Calu3 (cell line): Measurements from ENCODE around the gene NLE1. TPM values are rescaled to one million over a fixed set of nuclear protein-coding genes. Genes with fewer than 3 reads are reported as not detected.

ENCODE experiments used
- BruUV-seq: library from RNA; stranded (reverse); fragments of 400-500 nt; replicated peaks from 2 replicates; lab custom pipeline; 2021; lab: Mats Ljungman, UMichigan
- CTCF ChIA-PET: fragments of 300-600 bp; sonication (Branson Sonifier 250); formaldehyde crosslinking; loops from one replicate; lab custom pipeline; 2022; ENCODE audit warnings: antibody characterized with exemption; lab: Charles Lee
- DNase-seq: peaks from one replicate; pipeline ENCODE4 v3.0.0; 2022
- H3K27ac Mint-ChIP-seq: one replicate; pipeline ENCODE4 v1.8.0; 2022; ENCODE audit warnings: mixed read lengths; ENCODE audit not compliant: unreplicated experiment
- H3K27me3 Mint-ChIP-seq: one replicate; pipeline ENCODE4 v1.8.0; 2022; ENCODE audit warnings: mixed read lengths; ENCODE audit not compliant: unreplicated experiment
- H3K36me3 Mint-ChIP-seq: one replicate; pipeline ENCODE4 v1.8.0; 2022; ENCODE audit warnings: mild to moderate bottlenecking, moderate library complexity, mixed read lengths; ENCODE audit not compliant: insufficient read depth, unreplicated experiment
- H3K4me1 Mint-ChIP-seq: one replicate; pipeline ENCODE4 v1.8.0; 2022; ENCODE audit warnings: mild to moderate bottlenecking, low read depth, mixed read lengths; ENCODE audit not compliant: unreplicated experiment
- H3K4me3 Mint-ChIP-seq: one replicate; pipeline ENCODE4 v1.8.0; 2022; ENCODE audit warnings: mild to moderate bottlenecking, low read depth, moderate library complexity, mixed read lengths; ENCODE audit not compliant: unreplicated experiment
- H3K9me3 Mint-ChIP-seq: one replicate; pipeline ENCODE4 v1.8.0; 2022; ENCODE audit warnings: low read depth, mixed read lengths; ENCODE audit not compliant: unreplicated experiment
- intact Hi-C: fragments of 100-400 bp; cut with micrococcal nuclease; formaldehyde crosslinking; loops from one replicate; pipeline ENCODE4 v1.10.0; 2022; ENCODE audit not compliant: unreplicated experiment
- total RNA-seq: library from RNA; stranded (reverse); gene quantifications from 2 replicates; pipeline ENCODE4 v1.2.3, GENCODE V29; 2022
- TF ChIP-seq, protein P1 (sequence below): fragments of 200-600 bp; IDR thresholded peaks from one replicate; pipeline ENCODE4 v1.8.0; 2022; ENCODE audit warnings: antibody characterized with exemption; ENCODE audit not compliant: unreplicated experiment

The NLE1 gene
- total RNA-seq, 1 experiment from 2014 or later: 30.0 TPM

DNA sequence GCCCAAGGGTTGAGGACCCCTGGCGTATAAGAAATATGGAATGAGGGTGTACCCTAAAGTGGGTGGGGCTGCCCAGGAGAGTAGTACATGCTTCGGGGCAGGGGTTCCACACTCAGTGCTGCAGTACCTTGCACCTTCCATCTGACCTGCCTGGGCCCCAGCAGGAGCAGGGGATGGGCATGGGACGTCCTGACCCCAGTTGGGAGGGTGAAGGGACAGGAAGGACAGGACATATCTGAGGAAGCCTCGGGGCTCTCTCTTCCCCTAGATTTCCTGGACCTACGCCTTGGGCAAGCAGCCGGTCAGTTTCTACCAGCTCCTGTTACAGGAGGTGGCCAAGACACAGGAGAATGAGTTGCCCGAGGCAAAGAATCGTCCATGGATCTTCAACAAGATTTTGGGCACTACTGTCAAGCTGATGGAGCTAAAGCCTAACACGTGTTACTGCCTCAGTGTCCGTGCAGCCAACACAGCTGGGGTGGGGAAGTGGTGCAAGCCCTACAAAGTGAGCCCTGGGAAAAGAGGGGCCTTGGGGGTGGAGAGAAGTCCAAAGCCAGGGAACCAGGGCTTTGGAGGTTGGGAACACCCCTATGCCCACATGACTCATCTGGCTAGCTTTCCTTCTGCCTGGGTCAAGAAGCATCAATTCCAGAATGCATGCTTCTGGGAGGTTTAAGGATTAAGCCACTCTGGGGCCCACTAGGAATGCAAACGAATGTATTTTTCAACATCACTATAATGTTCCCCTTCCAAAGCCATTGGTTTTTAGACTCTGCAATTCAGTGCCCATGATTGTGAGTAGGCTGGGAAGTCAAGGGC lies 12.7 kb downstream of the NLE1 start:
- TF ChIP-seq, protein P1, sequence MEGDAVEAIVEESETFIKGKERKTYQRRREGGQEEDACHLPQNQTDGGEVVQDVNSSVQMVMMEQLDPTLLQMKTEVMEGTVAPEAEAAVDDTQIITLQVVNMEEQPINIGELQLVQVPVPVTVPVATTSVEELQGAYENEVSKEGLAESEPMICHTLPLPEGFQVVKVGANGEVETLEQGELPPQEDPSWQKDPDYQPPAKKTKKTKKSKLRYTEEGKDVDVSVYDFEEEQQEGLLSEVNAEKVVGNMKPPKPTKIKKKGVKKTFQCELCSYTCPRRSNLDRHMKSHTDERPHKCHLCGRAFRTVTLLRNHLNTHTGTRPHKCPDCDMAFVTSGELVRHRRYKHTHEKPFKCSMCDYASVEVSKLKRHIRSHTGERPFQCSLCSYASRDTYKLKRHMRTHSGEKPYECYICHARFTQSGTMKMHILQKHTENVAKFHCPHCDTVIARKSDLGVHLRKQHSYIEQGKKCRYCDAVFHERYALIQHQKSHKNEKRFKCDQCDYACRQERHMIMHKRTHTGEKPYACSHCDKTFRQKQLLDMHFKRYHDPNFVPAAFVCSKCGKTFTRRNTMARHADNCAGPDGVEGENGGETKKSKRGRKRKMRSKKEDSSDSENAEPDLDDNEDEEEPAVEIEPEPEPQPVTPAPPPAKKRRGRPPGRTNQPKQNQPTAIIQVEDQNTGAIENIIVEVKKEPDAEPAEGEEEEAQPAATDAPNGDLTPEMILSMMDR: no peak
- no peak overlapping the region for H3K4me3 Mint-ChIP-seq
- no peaks in the 10 kb centered on the region for H3K4me1 Mint-ChIP-seq
- no peak overlapping the region for H3K27ac Mint-ChIP-seq
- BruUV-seq: TSS peak; percentile 5
- no peaks in the 10 kb centered on the region for H3K27me3 Mint-ChIP-seq
- CTCF ChIA-PET: no interaction called here
- H3K9me3 Mint-ChIP-seq: no peaks in the 10 kb centered on the region
- intact Hi-C loops: no loop called here
- peaks cover 34% of the 10 kb centered on the region for H3K36me3 Mint-ChIP-seq
- DNase-seq: no peak

DNA sequence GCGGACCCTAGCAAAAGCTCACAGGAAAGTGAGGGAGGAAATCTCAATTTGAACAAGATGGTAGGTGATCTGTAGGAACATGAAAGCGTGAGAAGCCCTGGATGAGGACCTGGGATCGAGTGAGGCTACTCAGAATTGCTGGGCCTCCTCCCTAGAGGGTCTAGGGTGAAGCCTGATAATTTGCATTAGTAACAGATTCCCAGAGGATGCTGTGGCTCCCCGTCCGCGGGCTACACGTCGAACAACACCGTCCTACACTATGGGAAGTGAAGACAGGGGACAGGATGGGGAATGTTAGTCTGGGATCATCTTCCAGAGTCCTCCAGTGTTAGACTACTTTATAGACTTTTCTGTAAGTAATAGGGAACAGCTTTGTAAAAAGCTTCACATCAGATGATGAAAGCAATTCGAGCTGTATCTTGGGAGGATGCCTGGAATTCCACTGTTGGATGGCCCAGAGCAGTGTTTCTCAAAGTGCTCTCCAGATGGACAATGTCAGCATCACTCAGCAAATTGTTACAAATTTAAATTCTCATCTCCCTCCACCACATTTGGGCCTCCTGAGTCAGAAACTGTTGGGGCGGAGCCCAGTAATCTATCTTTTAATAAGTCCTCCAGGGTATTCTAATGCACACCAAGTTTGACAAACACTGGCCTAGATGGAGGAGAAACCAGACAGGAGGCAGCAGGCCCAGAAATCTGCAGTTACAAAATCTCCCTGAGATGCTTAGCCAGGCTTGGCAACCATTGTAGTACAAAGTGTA lies 14.2 kb downstream of the NLE1 start:
- Mint-ChIP-seq H3K36me3 (peaks cover 20% of the 10 kb centered on the region), H3K27me3 (no peaks in the 10 kb centered on the region), H3K4me3 (no peak overlapping the region), H3K27ac (no peak overlapping the region), H3K4me1 (no peaks in the 10 kb centered on the region), H3K9me3 (no peaks in the 10 kb centered on the region)
- no peak for DNase-seq
- intact Hi-C loops: no loop called here
- no TSS peak for BruUV-seq
- CTCF ChIA-PET: interaction anchor here (0.6 kb wide), 1 partner anchor 150 kb away, joined by 3 read pairs; no protein-coding TSS in a partner anchor
- TF ChIP-seq, protein P1: no peak

DNA sequence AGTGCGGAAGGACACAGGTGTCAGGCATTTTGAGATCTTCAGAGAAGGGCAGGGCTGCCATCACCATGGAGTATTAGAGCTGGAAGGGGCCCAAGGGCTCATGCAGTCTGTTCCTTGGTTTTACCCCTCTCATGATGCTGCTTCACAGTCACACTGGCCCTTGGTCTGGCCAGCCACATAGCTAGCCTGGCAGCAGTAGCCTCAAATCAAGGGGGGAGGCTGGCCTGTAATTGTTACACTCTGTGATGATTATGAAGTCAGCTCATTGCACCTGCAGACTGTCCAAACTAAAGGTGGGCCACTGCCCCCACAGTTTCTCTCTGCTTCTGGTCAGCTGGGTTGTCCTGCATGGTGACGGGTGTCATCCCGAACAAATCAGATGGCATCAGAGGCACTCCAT lies 20.8 kb downstream of the NLE1 start, which contains the start of gene FNDC8:
Gene FNDC8 (plus strand): TSS at position 301 of the 400 bp plus-strand sequence. CDS start 79 bp downstream, at position 380.
- no peak within 1 kb of the TSS for H3K27ac Mint-ChIP-seq
- H3K9me3 Mint-ChIP-seq: no peaks in the 10 kb centered on the region
- DNase-seq: no peak
- H3K4me3 Mint-ChIP-seq: no peak within 1 kb of the TSS
- intact Hi-C loops: no loop called here
- TF ChIP-seq, protein P1: no peak
- peaks cover 23% of the 10 kb centered on the region for H3K36me3 Mint-ChIP-seq
- no TSS peak for BruUV-seq
- H3K27me3 Mint-ChIP-seq: no peaks in the 10 kb centered on the region
- peaks cover 22% of the 10 kb centered on the region for H3K4me1 Mint-ChIP-seq
- CTCF ChIA-PET: no interaction called here

DNA sequence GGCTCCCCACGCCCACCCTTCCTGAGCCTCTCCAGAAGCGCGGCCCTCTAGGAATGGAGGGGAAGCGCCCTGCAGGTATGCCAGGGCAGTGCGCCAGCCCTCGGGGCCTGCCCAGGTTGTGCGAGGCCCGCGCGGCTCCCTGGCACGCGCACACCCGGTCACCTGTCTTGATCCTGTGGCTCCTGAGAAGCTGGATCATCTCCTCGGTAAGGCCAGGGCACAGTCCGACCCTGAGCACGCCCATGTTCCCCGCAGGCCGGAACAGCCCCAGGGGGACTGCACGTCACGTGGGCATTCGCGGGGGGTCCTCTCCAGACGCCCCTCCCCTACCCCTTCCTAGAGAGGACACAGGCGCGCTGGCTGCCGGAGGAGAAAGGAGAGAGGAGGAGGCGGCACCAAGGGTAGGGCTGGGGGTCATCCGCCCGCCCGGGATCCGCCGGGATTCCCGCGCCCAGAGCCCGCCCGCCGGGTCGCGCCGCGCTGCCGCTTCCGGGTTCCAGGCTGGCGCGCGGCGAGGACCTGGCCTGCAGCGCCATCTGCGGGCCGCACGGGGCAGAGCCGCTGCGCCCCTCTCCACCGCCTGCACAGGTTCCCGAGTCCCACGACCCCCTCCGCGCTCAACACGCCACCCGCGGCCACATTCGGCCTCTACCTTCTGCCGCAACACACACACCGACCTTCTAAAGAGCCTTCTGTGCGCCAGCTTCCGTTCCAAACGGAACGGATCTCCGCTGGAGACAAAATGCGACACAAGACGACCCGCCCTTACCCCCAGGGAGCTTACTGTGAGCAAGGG lies 22.5 kb downstream of the NLE1 start, which contains the start of gene RAD51D:
Gene RAD51D (minus strand): TSS at position 491 of the 796 bp plus-strand sequence. CDS start 247 bp downstream, at position 244.
- BruUV-seq: no TSS peak
- Mint-ChIP-seq H3K36me3 (peaks cover 23% of the 10 kb centered on the region), H3K27me3 (no peaks in the 10 kb centered on the region), H3K4me3 (peak within 1 kb of the TSS; percentile 75), H3K27ac (peak within 1 kb of the TSS; percentile 71), H3K4me1 (peaks cover 27% of the 10 kb centered on the region), H3K9me3 (no peaks in the 10 kb centered on the region)
- intact Hi-C loops: loop anchor here (1.0 to 5.0 kb wide), 2 partner anchors 121 to 577 kb away; no protein-coding TSS in a partner anchor
- peak; percentile 83 for DNase-seq
- TF ChIP-seq, protein P1: peak; percentile 91
- CTCF ChIA-PET: interaction anchor here (0.7 to 2.2 kb wide), 4 partner anchors 25 to 577 kb away, joined by 3 to 9 read pairs (median 3); partner anchors contain the start of gene LIG3
